Stimulated activated CD4-positive, alpha-beta T cell treated with anti-CD3 and anti-CD28 coated beads, Interleukin-1b, Interleukin-23, amount 100 ng/mL, for 1 hour (primary cell): ENCODE results near the gene BAIAP2L1.
"Not testable (repeated sequence)": the region's sequence is repeated elsewhere in the genome, so short reads cannot be mapped to it uniquely, and the experiment has no call there.

Experiments
- DNase-seq, 2 donors: peaks; one replicate each; pipeline ENCODE4 v3.0.0-alpha.2; 2020; ENCODE audit warnings: low read depth in 2 of 2

BAIAP2L1 gene

DNA sequence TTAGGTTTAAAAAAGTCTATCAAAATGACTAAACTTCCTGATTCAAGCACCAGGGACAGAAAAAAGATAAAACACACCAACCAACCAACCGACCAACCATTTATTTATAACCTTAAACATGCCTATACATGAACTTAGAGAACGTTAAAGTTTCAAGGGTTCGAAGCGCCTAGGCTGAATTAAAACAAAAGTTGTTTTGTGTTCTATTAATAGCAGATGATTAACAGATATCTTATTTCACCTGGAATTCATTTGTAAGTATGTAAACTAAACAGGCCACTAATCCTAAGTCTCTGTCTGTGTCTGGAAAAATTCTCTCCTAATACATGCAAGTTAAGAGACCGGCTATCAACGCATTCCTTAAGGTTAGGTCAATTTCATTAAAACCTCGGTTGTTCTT, 1.4 kb downstream of the BAIAP2L1 start:
- no peak for DNase-seq

GRCh38 chr7:98398567-98399372, 2.1 kb downstream of the BAIAP2L1 start:
- DNase-seq, result no peak

- DNase-seq, result no peak
Observed at GRCh38 chr7:98396768-98397167, 4.1 kb downstream of the BAIAP2L1 start.

DNA sequence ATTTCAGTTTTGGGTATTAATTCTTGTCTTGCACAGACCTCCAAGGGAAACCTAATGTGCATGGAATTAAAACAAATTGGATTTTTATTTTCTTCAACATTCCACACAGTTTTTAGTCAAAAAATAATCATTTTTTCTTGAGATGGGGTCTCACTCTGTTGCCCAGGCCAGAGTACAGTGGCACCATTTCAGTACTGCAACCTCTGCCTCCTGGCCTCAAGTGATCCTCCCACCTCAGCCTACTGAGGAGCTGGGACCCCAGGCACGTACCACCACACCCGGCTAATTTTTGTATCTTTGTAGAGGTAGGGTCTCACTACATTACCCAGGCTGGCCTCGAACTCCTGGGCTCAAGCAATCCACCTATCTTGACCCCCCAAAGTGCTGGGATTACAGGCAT, 4.9 kb downstream of the BAIAP2L1 start:
- no peak for DNase-seq

GRCh38 chr7:98395481-98395880, 5.4 kb downstream of the BAIAP2L1 start:
- no peak for DNase-seq

DNA sequence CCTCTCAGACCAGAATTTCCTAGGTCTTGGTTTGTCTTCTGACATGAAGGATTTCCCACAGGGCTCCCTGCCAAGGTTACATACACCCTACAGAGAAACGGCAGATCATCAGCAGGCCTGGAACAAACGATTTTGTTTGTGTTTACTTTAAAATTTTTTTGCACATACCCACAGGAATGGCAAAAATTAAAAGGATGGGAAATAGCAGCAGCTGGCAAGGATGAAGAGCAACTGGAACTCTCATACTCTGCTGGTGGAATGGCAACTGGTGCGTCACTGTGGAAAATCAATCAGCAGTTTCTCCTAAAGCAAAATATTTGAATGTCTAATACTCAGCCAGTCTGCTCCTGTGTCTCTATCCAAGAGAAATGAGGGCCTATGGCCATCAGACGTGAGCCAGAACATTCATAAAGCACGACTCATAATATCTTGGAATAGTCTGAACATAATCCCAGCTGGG, 6.5 kb downstream of the BAIAP2L1 start:
- no peak for DNase-seq

DNA sequence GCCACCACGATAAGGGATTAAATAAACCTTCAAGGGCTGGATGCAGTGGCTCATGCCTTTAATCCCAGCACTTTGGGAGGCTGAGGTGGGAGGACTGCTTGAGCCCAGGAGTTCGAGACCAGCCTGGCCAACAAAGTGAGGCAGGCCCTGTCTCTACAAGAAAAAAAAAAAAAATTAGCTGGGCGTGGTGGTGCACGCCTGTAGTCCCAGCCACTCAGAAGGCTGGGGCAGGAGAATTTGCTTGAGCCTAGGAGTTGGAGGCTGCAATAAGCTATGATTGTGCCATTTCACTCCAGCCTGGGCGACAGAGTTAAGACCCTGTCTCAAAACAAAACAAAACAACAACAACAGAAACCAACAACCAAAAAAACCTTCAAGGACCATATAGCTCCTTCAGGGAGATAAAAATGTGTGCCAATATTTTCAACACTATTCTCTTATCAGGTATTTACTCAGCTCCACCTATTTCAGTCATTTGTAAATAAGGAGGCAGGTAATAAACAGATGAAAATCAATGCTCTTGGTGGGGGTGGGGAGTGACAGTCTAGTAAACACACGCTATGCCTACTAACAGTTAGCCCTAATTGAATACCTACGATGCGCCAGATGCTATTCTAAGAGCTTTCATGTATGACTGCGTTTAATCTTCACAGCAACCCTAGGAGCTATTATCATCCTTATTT, 13.2 kb downstream of the BAIAP2L1 start:
- no peak for DNase-seq

GRCh38 chr7:98387131-98387530, 13.8 kb downstream of the BAIAP2L1 start:
- DNase-seq, result no peak

GRCh38 chr7:98385532-98385931, 15.4 kb downstream of the BAIAP2L1 start:
- DNase-seq, result not testable (repeated sequence)

DNA sequence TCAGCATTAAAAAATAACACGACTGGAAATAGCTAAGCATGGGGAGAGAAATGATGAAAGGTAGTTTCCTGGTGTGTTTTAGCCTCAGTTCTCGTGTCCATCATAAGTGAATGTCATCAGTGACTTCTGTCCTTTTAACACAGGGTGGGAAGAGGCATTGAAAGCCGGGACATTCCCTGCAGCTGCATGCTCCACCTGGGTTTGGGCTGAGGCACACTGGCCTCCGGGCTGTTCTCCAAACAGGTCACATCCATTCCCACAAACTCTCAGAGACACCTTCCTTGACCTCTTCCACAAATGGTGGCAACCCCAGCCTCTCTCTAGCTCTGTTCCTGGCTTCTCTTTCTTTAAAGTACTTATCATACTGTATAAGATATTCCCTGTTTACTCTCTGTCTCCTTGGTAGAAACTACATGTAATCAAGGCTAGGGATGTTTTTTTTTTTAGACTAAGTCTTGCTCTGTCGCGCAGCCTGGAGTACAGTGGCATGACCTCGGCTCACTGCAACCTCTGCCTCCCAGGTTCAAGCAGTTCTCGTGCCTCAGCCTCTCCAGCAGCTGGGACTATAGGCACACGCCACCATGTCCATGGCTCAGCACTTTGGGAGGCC, 22.6 kb downstream of the BAIAP2L1 start:
- no peak for DNase-seq

DNA sequence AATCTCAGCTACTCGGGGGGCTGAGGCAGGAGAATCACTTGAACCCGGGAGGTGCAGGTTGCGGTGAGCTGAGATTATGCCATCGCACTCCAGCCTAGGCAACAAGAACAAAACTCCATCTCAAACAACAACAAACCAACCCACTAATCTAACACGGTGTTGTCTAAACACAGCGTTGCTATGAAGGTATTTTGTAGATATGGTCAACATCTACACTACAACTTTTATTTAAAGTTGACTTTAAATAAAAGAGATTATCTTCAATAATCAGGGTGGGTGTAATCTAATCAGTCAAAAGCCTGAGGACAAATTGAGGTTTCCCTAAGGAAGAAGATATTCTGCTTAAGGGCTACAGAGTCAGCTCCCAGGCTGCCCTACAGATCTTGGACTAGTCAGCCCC, 24.2 kb downstream of the BAIAP2L1 start:
- DNase-seq, result no peak

- DNase-seq, result no peak
Observed at GRCh38 chr7:98375664-98376063, 25.2 kb downstream of the BAIAP2L1 start.

DNA sequence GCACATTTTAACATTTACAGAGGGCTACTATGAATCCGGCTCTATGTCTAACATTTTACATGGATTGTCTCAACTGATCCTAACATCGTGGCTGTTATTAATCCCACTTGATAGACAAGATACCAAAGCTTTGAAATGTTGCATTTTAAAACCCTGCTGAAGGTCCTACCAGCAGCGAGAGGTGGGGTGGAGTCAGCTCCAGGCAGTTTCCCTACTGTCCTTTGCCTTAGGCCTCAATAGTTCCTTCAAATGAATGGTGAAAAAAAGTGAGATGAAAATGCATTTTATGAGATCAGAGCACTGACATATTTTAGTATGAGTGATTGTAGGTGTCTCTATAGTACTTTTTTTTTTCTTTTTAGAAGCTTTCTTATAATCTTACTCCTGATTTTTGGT, 26.6 kb downstream of the BAIAP2L1 start:
- DNase-seq, result no peak

GRCh38 chr7:98372993-98373392, 27.9 kb downstream of the BAIAP2L1 start:
- no peak for DNase-seq

DNA sequence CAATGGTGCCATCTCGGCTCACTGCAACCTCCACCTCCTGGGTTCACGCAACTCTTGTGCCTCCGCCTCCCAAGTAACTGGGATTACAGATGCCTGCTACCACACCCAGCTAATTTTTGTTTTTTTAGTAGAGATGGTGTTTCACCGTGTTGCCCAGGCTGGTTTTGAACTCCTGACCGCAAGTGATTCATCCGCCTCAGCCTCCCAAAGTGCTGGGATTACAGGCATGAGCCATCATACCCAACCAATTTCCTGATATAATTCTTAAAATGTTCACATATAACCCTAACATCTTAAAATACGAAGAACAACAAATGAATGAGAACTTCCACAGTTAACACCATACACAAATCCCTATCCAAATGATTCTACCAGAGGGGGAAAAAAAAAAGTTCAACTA, 31.2 kb downstream of the BAIAP2L1 start:
- DNase-seq, result no peak

DNA sequence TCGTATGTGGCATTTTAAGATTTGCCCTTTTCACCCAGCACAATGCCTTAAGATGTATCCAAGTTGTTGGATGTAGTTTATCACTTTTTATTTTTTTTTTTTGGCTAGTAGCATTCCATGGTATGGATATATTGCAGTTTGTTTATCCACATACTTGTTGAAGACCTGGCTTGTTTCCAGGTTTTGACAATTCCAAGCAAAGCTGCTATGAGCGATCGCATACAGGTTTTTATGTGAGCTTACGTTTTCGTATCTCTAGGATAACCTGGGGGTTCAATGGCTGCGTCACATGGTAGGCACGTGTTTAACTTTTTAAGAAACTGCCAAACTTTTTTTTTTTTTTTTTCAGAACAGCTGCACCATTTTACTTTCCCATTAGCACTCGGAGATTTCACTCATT, 32.2 kb downstream of the BAIAP2L1 start:
- no peak for DNase-seq

GRCh38 chr7:98366562-98366938, 34.3 kb downstream of the BAIAP2L1 start:
- DNase-seq, result no peak

DNA sequence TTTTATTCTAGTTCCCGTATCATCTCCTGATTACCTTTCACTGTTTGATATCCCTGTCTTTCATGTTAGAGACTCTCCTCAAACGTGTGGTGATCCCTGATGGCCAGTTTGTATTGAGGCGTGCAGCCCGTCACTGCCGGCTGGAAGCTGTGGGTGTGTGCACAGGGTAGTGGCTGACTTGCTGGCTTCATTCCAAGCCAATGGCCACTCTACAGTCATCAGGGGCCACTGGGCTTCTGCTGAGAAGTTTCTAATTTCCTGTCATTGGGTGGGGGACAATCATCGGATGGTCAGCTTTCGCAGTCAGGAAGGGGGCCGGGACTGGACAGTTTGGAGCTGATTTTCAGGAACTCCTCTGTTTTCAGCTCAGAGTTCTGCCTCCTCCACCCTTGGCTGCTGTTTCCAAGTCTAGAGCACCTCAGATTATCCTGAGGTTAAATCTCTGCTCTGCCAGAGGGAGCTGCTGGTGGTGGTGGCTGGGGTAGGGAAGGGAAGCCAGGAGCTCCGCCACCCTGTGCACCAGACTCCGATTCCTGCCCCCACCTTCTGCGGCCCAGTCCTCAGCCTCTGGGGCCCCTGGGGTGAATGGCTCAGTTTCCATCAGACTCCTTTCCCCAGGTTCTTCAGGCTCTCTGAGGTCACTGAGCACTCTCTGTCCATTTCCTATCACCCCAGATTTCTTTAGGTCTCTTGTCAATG, 34.9 kb downstream of the BAIAP2L1 start:
- no peak for DNase-seq

DNA sequence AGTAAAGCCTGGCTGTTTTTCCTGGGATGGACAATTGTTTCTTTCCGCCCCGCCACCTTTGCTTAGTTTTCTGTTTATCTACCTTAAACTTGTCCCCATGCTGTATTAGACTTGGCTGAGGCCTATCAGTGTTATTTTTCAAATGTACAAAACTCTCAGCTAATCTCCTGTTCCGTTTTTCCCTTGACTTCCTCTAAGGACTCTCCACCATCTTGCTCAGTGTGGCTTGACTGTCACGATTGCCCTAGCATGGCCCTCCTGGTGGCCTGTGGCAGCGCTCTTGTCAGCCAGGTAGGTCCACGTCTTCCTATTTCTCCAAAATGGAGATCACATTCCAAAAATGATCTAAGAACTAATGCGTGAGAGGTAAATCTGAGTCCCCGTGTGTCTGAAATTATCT, 36.7 kb downstream of the BAIAP2L1 start:
- DNase-seq, result no peak

DNA sequence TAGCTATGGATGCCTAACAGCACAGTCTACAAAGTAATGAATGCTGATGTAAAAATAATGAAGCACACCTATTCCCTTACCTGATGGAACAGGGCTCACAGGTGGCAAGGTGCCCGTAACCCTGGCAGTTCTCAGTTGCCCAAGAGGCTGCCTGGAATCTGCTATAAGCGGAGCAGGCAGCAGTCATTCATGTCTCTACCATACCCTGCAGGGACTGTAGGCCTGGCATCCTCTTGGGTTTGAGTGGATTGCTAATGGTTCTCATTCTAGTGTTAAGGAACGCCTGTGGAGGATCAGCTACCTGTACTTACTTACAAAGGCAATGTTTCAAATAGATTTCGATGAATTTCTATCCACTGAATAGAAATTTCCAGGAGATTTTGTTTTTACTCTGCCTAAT, 38.4 kb downstream of the BAIAP2L1 start:
- no peak for DNase-seq

DNA sequence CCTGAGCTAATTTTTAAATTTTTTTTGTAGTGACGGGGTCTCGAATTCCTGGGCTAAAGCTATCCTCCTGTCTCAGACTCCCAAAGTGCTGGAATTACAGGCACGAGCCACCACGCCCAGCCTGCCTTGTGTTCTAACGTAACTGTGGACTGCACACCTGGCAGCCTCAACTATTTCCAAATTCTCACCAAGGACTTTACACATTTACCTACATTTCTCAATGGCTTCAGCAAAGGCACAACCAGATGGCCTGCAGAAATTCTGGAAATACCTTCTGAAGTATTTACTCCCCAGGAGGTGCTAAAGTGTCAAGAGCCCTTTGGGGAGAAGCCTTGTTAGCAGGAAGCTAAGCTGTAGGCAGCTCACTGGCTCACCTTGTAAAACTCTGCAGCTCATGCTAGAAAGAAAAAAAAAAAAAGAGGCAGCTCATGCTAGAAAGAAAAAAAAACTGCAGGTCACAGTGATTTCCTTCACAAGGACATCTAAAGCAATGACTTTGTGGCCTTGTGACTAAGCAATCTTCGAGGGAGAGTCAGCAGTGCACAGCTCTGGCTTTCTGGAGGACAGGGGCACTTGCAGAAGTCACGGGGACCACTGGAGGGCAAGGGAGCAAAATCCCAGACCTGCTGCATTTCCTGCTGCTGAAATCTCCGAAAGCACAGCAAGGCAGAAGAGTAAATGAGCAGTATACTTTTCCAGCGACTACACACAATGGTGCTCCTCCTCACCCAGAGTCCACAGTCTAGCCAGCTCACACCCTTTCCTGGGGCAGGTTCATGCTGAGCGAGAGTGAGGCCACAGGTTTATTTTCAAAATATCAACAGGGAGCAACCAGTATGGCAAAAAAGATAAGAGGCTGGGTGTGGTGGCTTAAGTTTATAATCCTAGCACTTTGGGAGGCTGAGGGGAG, 40.4 kb downstream of the BAIAP2L1 start:
- DNase-seq, result no peak
